Mesendoderm (in vitro differentiated cells): ENCODE measurements around the gene ITCH.
A peak's percentile ranks its signal among the peaks of the same experiment; 100 is the strongest.
"Not testable (repeated sequence)": the region's sequence is repeated elsewhere in the genome, so short reads cannot be mapped to it uniquely, and the experiment has no call there.

Source experiments
- DNase-seq: peaks from one replicate; pipeline ENCODE4 v3.0.0; 2013
- H2AK5ac ChIP-seq: 2 replicates; pipeline ENCODE4 v1.6.1; 2013; ENCODE audit warnings: low read length, inconsistent platforms
- H2BK120ac ChIP-seq: 2 replicates; pipeline ENCODE4 v1.6.1; 2013; ENCODE audit warnings: low read depth, mild to moderate bottlenecking, low read length, moderate library complexity, mixed read lengths
- H2BK15ac ChIP-seq: replicated peaks from 2 replicates; pipeline ENCODE4 v1.6.1; 2013; ENCODE audit warnings: low read depth, mild to moderate bottlenecking, moderate library complexity
- H2BK5ac ChIP-seq: 2 replicates; pipeline ENCODE4 v1.6.1; 2013; ENCODE audit warnings: low read length, inconsistent platforms
- H3K18ac ChIP-seq: 2 replicates; pipeline ENCODE4 v1.6.1; 2013; ENCODE audit warnings: mild to moderate bottlenecking, low read length, mixed read lengths
- H3K23ac ChIP-seq: one replicate; pipeline ENCODE4 v1.6.1; 2013; ENCODE audit warnings: low read length
- H3K27ac ChIP-seq: 2 replicates; pipeline ENCODE4 v1.5.1; 2013; ENCODE audit warnings: low read depth, mild to moderate bottlenecking, inconsistent platforms, low read length, moderate library complexity
- H3K27me3 ChIP-seq: 2 replicates; pipeline ENCODE4 v1.6.1; 2013; ENCODE audit warnings: low read length, control low read depth, mild to moderate bottlenecking, inconsistent platforms; ENCODE audit not compliant: insufficient read depth, poor library complexity
- H3K36me3 ChIP-seq: 2 replicates; pipeline ENCODE4 v1.6.1; 2013; ENCODE audit warnings: low read length, inconsistent platforms; ENCODE audit not compliant: control insufficient read depth, insufficient read depth
- H3K4ac ChIP-seq: one replicate; pipeline ENCODE4 v1.6.1; 2013; ENCODE audit warnings: low read depth, mild to moderate bottlenecking, low read length, moderate library complexity
- H3K4me1 ChIP-seq: 2 replicates; pipeline ENCODE4 v1.6.1; 2013; ENCODE audit warnings: low read depth, low read length, inconsistent platforms; ENCODE audit not compliant: control insufficient read depth
- H3K4me2 ChIP-seq: 2 replicates; pipeline ENCODE4 v1.6.1; 2013; ENCODE audit warnings: low read length
- H3K4me3 ChIP-seq: 2 replicates; pipeline ENCODE4 v1.5.1; 2013; ENCODE audit warnings: mild to moderate bottlenecking, low read length
- H3K56ac ChIP-seq: one replicate; pipeline ENCODE4 v1.6.1; 2013; ENCODE audit warnings: low read length
- H3K79me1 ChIP-seq: 2 replicates; pipeline ENCODE4 v1.6.1; 2013; ENCODE audit warnings: low read length, inconsistent platforms
- H3K79me2 ChIP-seq: 2 replicates; pipeline ENCODE4 v1.6.1; 2013; ENCODE audit warnings: mild to moderate bottlenecking, low read length; ENCODE audit not compliant: control insufficient read depth, insufficient read depth
- H3K9ac ChIP-seq: 2 replicates; pipeline ENCODE4 v1.6.1; 2013; ENCODE audit warnings: low read length, inconsistent platforms
- H4K5ac ChIP-seq: one replicate; pipeline ENCODE4 v1.6.1; 2013; ENCODE audit warnings: low read length
- H4K8ac ChIP-seq: one replicate; pipeline ENCODE4 v1.6.1; 2013; ENCODE audit warnings: low read depth, mild to moderate bottlenecking, control low read depth, low read length, moderate library complexity
- WGBS: extraction: QIAGEN DNeasy Blood & Tissue Kit; methylation state at CpG from one replicate; pipeline ENCODE4 v1.1.7; 2013; ENCODE audit warnings: low lambda C conversion rate, missing lambda C conversion rate; ENCODE audit not compliant: insufficient coverage; ENCODE audit errors: extremely low coverage; 5-methylcytosine and 5-hydroxymethylcytosine counted together

ITCH gene

DNA sequence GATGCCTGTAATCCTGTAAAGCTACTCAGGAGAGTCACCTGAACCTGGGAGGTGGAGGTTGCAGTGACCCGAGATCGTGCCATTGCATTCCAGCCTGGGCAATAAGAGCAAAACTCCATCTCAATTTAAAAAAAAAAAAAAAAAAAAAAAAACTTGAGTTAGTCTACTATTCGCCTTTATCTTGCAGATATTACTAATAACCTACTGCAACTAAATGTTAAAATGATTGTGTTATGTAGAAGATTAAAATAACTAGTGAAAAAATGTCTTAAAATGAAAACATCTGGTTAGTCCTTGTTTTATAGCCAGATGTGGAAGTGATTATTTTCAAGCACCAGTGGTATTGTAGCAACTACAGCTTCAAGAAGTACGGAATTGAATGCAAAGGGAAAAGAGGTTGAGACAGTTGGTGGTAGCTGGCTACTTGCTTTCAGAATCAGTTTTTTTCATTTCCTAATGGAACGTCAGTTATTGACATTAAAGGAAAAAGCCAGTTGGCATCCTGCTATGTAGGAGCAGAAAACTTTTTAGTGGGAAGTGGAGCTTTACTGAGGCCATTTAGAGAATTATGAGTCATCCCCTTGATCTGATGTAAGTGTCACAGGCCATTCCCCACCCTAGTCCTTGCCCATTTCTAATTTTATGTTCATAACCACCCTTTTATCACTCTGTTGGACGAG is 109.3 kb downstream of the ITCH start:
- H3K4me2 ChIP-seq, result no peak overlapping the region
- H2BK15ac ChIP-seq, result no peak overlapping the region
- no peak overlapping the region for H4K8ac ChIP-seq
- H3K4ac ChIP-seq, result no peak overlapping the region
- no peak overlapping the region for H4K5ac ChIP-seq
- H3K27me3 ChIP-seq, result no peaks in the 10 kb centered on the region
- H3K79me1 ChIP-seq, result no peaks in the 10 kb centered on the region
- H3K27ac ChIP-seq, result no peak overlapping the region
- DNase-seq, result peak; percentile 38
- H3K36me3 ChIP-seq, result peaks cover 3% of the 10 kb centered on the region
- H2BK5ac ChIP-seq, result no peak overlapping the region
- H3K79me2 ChIP-seq, result no peaks in the 10 kb centered on the region
- H3K23ac ChIP-seq, result no peak overlapping the region
- no peak overlapping the region for H3K18ac ChIP-seq
- no CpG with 5 or more reads among the region's 6 CpGs for WGBS
- H3K56ac ChIP-seq, result no peak overlapping the region
- no peak overlapping the region for H3K4me3 ChIP-seq
- H3K4me1 ChIP-seq, result no peaks in the 10 kb centered on the region
- H2AK5ac ChIP-seq, result no peak overlapping the region
- H2BK120ac ChIP-seq, result no peak overlapping the region
- H3K9ac ChIP-seq, result no peak overlapping the region

GRCh38 chr20:34473262-34473883 is 110.3 kb downstream of the ITCH start:
- H3K4me3 ChIP-seq, result no peak overlapping the region
- H3K9ac ChIP-seq, result no peak overlapping the region
- peaks cover 3% of the 10 kb centered on the region for H3K36me3 ChIP-seq
- no peak overlapping the region for H2BK5ac ChIP-seq
- H4K8ac ChIP-seq, result no peak overlapping the region
- no peaks in the 10 kb centered on the region for H3K4me1 ChIP-seq
- H3K27me3 ChIP-seq, result no peaks in the 10 kb centered on the region
- no peak overlapping the region for H2BK120ac ChIP-seq
- H3K18ac ChIP-seq, result no peak overlapping the region
- no peak overlapping the region for H3K23ac ChIP-seq
- no peak overlapping the region for H3K4ac ChIP-seq
- no peak overlapping the region for H3K27ac ChIP-seq
- H3K4me2 ChIP-seq, result no peak overlapping the region
- no CpG with 5 or more reads among the region's 5 CpGs for WGBS
- no peak overlapping the region for H2BK15ac ChIP-seq
- H2AK5ac ChIP-seq, result no peak overlapping the region
- H3K56ac ChIP-seq, result no peak overlapping the region
- no peaks in the 10 kb centered on the region for H3K79me2 ChIP-seq
- DNase-seq, result peak; percentile 69
- H4K5ac ChIP-seq, result no peak overlapping the region
- no peaks in the 10 kb centered on the region for H3K79me1 ChIP-seq

DNA sequence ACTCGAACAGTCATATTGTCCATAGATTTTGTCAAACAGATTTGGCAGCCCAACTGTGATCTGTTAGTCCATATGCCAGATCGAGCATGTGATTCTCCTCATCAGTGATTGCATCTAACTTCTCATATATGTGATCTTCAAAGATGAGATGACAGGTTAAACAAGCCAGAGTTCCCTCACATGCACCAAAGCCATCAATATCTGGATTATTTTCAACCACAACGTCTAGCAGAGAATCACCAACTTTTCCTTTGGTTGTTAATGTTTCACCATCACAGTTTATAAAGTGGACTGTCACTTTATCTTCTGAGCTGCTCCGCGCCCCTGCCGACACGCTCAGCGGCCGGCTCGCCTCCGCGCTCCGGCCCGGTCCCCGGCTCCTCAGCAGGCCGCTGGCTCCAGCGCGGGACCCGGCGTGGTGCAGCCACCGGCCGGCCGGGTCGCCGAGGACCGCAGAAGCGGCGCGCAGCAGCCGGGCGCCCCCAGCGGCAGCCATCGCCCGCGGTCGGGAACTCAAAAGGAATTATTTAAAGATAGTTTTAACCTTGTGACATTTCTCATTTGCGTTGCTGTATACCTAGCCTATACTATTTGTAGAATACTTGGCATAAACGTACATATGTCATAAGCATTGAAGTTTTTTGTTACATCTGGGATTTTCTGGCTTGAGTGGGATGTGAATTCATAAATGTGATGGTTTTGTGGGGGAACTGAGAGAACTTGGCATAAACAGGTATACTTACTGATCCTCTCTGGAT is 113.1 kb downstream of the ITCH start:
- Histone ChIP-seq H3K18ac (no peak overlapping the region), H3K9ac (no peak overlapping the region), H4K8ac (no peak overlapping the region), H3K4ac (no peak overlapping the region), H2BK120ac (no peak overlapping the region), H3K4me1 (no peaks in the 10 kb centered on the region), H3K79me2 (no peaks in the 10 kb centered on the region), H3K27me3 (no peaks in the 10 kb centered on the region), H2AK5ac (no peak overlapping the region), H3K56ac (no peak overlapping the region), H3K4me2 (no peak overlapping the region), H4K5ac (no peak overlapping the region), H3K36me3 (peaks cover 1% of the 10 kb centered on the region), H3K23ac (no peak overlapping the region), H3K27ac (no peak overlapping the region), H2BK15ac (no peak overlapping the region), H2BK5ac (no peak overlapping the region), H3K79me1 (no peaks in the 10 kb centered on the region), H3K4me3 (no peak overlapping the region)
- WGBS, result no CpG with 5 or more reads among the region's 38 CpGs
- no peak for DNase-seq

DNA sequence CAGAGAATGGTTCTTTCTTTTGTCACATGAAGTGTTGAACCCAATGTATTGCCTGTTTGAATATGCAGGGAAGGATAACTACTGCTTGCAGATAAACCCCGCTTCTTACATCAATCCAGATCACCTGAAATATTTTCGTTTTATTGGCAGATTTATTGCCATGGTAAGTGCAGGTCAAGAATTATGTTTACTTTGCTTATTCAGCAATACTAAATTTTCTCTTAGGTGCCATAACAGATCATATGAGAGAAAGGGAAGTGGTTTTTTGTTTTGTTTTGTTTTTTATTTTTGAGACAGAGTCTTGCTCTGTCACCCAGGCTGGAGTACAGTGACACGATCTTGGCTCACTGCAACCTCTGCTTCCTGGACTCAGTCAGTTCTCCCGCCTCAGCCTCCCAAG is 116.6 kb downstream of the ITCH start:
- Histone ChIP-seq H3K4me1 (no peaks in the 10 kb centered on the region), H3K36me3 (peaks cover 7% of the 10 kb centered on the region)
- no CpG with 5 or more reads among the region's 4 CpGs for WGBS

DNA sequence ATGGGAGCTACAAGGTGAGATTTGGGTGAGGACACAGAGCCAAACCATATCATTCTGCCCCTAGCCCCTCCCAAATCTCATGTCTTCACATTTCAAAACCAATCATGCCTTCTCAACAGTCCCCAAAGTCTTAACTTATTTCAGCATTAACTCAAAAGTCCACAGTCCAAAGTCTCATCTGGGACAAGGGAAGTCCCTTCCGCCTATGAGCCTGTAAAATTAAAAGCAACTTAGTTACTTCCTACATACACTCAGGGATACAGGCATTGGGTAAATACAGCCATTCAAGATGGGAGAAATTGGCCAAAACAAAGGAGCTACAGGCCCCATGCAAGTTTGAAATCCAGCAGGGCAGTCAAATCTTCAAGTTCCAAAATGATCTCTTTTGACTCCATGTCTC is 119.1 kb downstream of the ITCH start:
- H3K23ac ChIP-seq, H3K56ac ChIP-seq, H3K4me2 ChIP-seq, H4K5ac ChIP-seq, DNase-seq, H3K79me1 ChIP-seq, H3K79me2 ChIP-seq, H3K18ac ChIP-seq, H2AK5ac ChIP-seq, H2BK5ac ChIP-seq, H2BK120ac ChIP-seq, H2BK15ac ChIP-seq, H3K4me1 ChIP-seq, H3K36me3 ChIP-seq, H3K27ac ChIP-seq, H4K8ac ChIP-seq, H3K4ac ChIP-seq, H3K9ac ChIP-seq, H3K4me3 ChIP-seq, H3K27me3 ChIP-seq: not testable (repeated sequence)
- WGBS, result no CpG with 5 or more reads among the region's 1 CpG

More for the DNA sequence above, 116.6 kb downstream of the ITCH start:
- Histone ChIP-seq H4K5ac (no peak overlapping the region), H3K27me3 (no peaks in the 10 kb centered on the region), H3K79me2 (no peaks in the 10 kb centered on the region), H2BK15ac (no peak overlapping the region), H3K4me3 (no peak overlapping the region), H3K9ac (no peak overlapping the region), H3K79me1 (no peaks in the 10 kb centered on the region), H4K8ac (no peak overlapping the region), H3K4me2 (no peak overlapping the region), H2AK5ac (no peak overlapping the region), H2BK120ac (no peak overlapping the region), H3K27ac (no peak overlapping the region), H2BK5ac (no peak overlapping the region), H3K4ac (no peak overlapping the region), H3K18ac (no peak overlapping the region), H3K23ac (no peak overlapping the region), H3K56ac (no peak overlapping the region)
- DNase-seq, result no peak
